Measurements from ENCODE around the gene GIMAP6.
"Not testable (repeated sequence)": the region's sequence is repeated elsewhere in the genome, so short reads cannot be mapped to it uniquely, and the experiment has no call there.

GRCh38 chr7:150678601-150679000 is 46.4 kb upstream of the GIMAP6 start:
- not testable (repeated sequence) for TF ChIP-seq EZH2phosphoT487 (IDR thresholded peaks at IDR 0.05; ENCODE audit: borderline replicate concordance, low read length); EZH2 (IDR thresholded peaks at IDR 0.05; ENCODE audit: low read length, unreplicated experiment)
